ENCODE results near the gene MXRA5.

- no peak for TF ChIP-seq CTCF (IDR thresholded peaks at IDR 0.05)
- no peak for TF ChIP-seq EZH2 (IDR thresholded peaks at IDR 0.05)
- TF ChIP-seq EZH2phosphoT487 (IDR thresholded peaks at IDR 0.05) = no peak
These were observed 19.8 kb downstream of the MXRA5 start for GRCh38 chrX:3326681-3327080.

All from neural progenitor cell (in vitro differentiated cells).